H54 (cell line): ENCODE measurements around the gene CENPB.
"Not testable (repeated sequence)": the region's sequence is repeated elsewhere in the genome, so short reads cannot be mapped to it uniquely, and the experiment has no call there.

Experiments used
- DNase-seq: peaks from one replicate; pipeline ENCODE4 v3.0.0; 2011; ENCODE audit warnings: low spot score, mixed read lengths; ENCODE audit not compliant: insufficient read length
- FAIRE-seq: peaks from 3 replicates; lab custom pipeline; 2011; peaks lifted over from hg19 to GRCh38; lab: Jason Lieb, UNC
- POLR2A ChIP-seq: IDR thresholded peaks from 2 replicates; pipeline ENCODE4 v1.6.1; 2011; ENCODE audit warnings: low read depth, mild to moderate bottlenecking, low read length

The CENPB gene

GRCh38 chr20:3802524-3803239 is 16.1 kb upstream of the CENPB start:
- FAIRE-seq: no peak

GRCh38 chr20:3801846-3802245 is 15.3 kb upstream of the CENPB start:
- no peak for DNase-seq
- FAIRE-seq: no peak
- no peak for TF ChIP-seq POLR2A

More at GRCh38 chr20:3802524-3803239, 16.1 kb upstream of the CENPB start:
- TF ChIP-seq POLR2A: no peak
- DNase-seq: no peak

GRCh38 chr20:3801299-3801698 is 14.8 kb upstream of the CENPB start:
- FAIRE-seq: no peak
- no peak for TF ChIP-seq POLR2A
- DNase-seq: no peak

- no peak for FAIRE-seq
Observed at GRCh38 chr20:3800878-3801260, 14.3 kb upstream of the CENPB start.

GRCh38 chr20:3800256-3800877 is 13.8 kb upstream of the CENPB start:
- no peak for TF ChIP-seq POLR2A
- no peak for FAIRE-seq
- no peak for DNase-seq

More at GRCh38 chr20:3800878-3801260, 14.3 kb upstream of the CENPB start:
- TF ChIP-seq POLR2A: no peak
- DNase-seq: no peak

- no peak for FAIRE-seq
- DNase-seq: no peak
Observed at GRCh38 chr20:3798908-3799248, 12.3 kb upstream of the CENPB start.

GRCh38 chr20:3798373-3798768 is 11.8 kb upstream of the CENPB start:
- DNase-seq (no peak), FAIRE-seq (no peak)
- no peak for TF ChIP-seq POLR2A

More at GRCh38 chr20:3798908-3799248, 12.3 kb upstream of the CENPB start:
- no peak for TF ChIP-seq POLR2A

- DNase-seq (no peak), FAIRE-seq (no peak)
- no peak for TF ChIP-seq POLR2A
Observed at GRCh38 chr20:3797592-3798372, 11.2 kb upstream of the CENPB start.

GRCh38 chr20:3797226-3797545 is 10.6 kb upstream of the CENPB start:
- no peak for FAIRE-seq
- TF ChIP-seq POLR2A: no peak
- no peak for DNase-seq

GRCh38 chr20:3796477-3797225 is 10.1 kb upstream of the CENPB start:
- TF ChIP-seq POLR2A: no peak
- DNase-seq (no peak), FAIRE-seq (no peak)

GRCh38 chr20:3795511-3796468 is 9.2 kb upstream of the CENPB start, which contains the start of gene CDC25B:
Gene CDC25B (plus strand): TSS chr20:3796310. CDS start chr20:3796532, 222 bp downstream.
- TF ChIP-seq POLR2A: peak; percentile 79
- FAIRE-seq: no peak
- DNase-seq: peak; percentile 89

GRCh38 chr20:3794701-3795420 is 8.3 kb upstream of the CENPB start:
- no peak for TF ChIP-seq POLR2A
- DNase-seq (no peak), FAIRE-seq (no peak)

GRCh38 chr20:3794168-3794567 is 7.6 kb upstream of the CENPB start:
- not testable (repeated sequence) for FAIRE-seq

GRCh38 chr20:3789201-3789600 is 2.7 kb upstream of the CENPB start:
- FAIRE-seq, DNase-seq: not testable (repeated sequence)

More at GRCh38 chr20:3794168-3794567, 7.6 kb upstream of the CENPB start:
- DNase-seq: not testable (repeated sequence)
